GM23338 (cell line): ENCODE results near the gene SIX5.

ENCODE experiments used
- CREB1 ChIP-seq: fragments of 250-450 bp; sonication (Bioruptor Pico); IDR thresholded peaks from 2 replicates; pipeline ENCODE4 v1.5.0; 2020; ENCODE audit warnings: low read depth, mild to moderate bottlenecking, moderate library complexity
- CTCF ChIP-seq, 2 experiments: fragments of 200-600 bp in 1 of 2; sonication (generic) in 1 of 2; conservative IDR thresholded peaks; 2 replicates each; pipeline versions ENCODE4 v1.5.1 to v1.6.1; 2016 to 2017; ENCODE audit warnings: antibody characterized with exemption in 2 of 2, low read depth in 2 of 2, mild to moderate bottlenecking in 2 of 2, moderate library complexity in 1 of 2
- ETS1 ChIP-seq: IDR thresholded peaks from 2 replicates; pipeline ENCODE4 v1.6.1; 2016; ENCODE audit warnings: antibody characterized with exemption
- EZH2 ChIP-seq: fragments of 200-600 bp; sonication (generic); IDR thresholded peaks from one replicate; pipeline ENCODE4 v1.8.0; 2017; ENCODE audit warnings: antibody characterized with exemption, mild to moderate bottlenecking, low read depth; ENCODE audit not compliant: unreplicated experiment
- EZH2phosphoT487 ChIP-seq: fragments of 200-600 bp; sonication (generic); IDR thresholded peaks from one replicate; pipeline ENCODE4 v1.8.1; 2018; ENCODE audit warnings: antibody characterized with exemption; ENCODE audit not compliant: unreplicated experiment
- JUNB ChIP-seq: IDR thresholded peaks from one replicate; pipeline ENCODE4 v1.6.1; 2016; ENCODE audit warnings: antibody characterized with exemption; ENCODE audit not compliant: unreplicated experiment
- NANOG ChIP-seq: IDR thresholded peaks from 2 replicates; pipeline ENCODE4 v1.6.1; 2016; ENCODE audit warnings: antibody characterized with exemption, borderline replicate concordance
- POLR2AphosphoS5 ChIP-seq: IDR thresholded peaks from 2 replicates; pipeline ENCODE4 v1.6.1; 2016; ENCODE audit warnings: antibody characterized with exemption, low read depth
- REST ChIP-seq: IDR thresholded peaks from one replicate; pipeline ENCODE4 v1.6.1; 2018; ENCODE audit warnings: antibody characterized with exemption; ENCODE audit not compliant: unreplicated experiment
- ZNF462 ChIP-seq: fragments of 250-450 bp; sonication (Bioruptor Pico); IDR thresholded peaks from 2 replicates; pipeline ENCODE4 v1.5.0; 2020; ENCODE audit warnings: mild to moderate bottlenecking, moderate library complexity

- TF ChIP-seq CTCF (conservative IDR thresholded peaks at IDR 0.05; ENCODE audit: low read depth in 2 of 2) (no peak), EZH2 (no peak), POLR2AphosphoS5 (no peak), NANOG (no peak), REST (no peak), JUNB (no peak), EZH2phosphoT487 (no peak), CREB1 (no peak), ETS1 (no peak), ZNF462 (no peak)
These were observed 10.1 kb downstream of the SIX5 start for GRCh38 chr19:45758921-45759320.
